GM19043 (cell line): ENCODE data around the gene FBXL16.

Source experiments
- ATAC-seq: cut with Tn5 transposase; IDR thresholded peaks from one replicate; pipeline ENCODE4 v1.9.1; 2021; ENCODE audit warnings: low read depth; ENCODE audit not compliant: unreplicated experiment

The FBXL16 gene

GRCh38 chr16:668519-669171 lies 37.0 kb downstream of the FBXL16 start:
- ATAC-seq: no peak

GRCh38 chr16:667780-668518 lies 37.7 kb downstream of the FBXL16 start, which contains the start of gene RHOT2:
TSS of gene RHOT2 (plus strand) at chr16:668132. CDS start at chr16:668200, 68 bp downstream.
- ATAC-seq: peak; percentile 91

GRCh38 chr16:667113-667779 lies 38.4 kb downstream of the FBXL16 start:
- ATAC-seq: no peak

GRCh38 chr16:666572-666971 lies 39.0 kb downstream of the FBXL16 start:
- ATAC-seq: no peak

- ATAC-seq: no peak
Measured at GRCh38 chr16:662597-662996, 43.0 kb downstream of the FBXL16 start.

GRCh38 chr16:662095-662494 lies 43.5 kb downstream of the FBXL16 start:
- ATAC-seq: no peak

GRCh38 chr16:661184-661821 lies 44.3 kb downstream of the FBXL16 start:
- no peak for ATAC-seq

- peak; percentile 57 for ATAC-seq
Measured at GRCh38 chr16:660459-661183, 45.0 kb downstream of the FBXL16 start.

GRCh38 chr16:660132-660458 lies 45.5 kb downstream of the FBXL16 start:
- no peak for ATAC-seq

- ATAC-seq: no peak
Measured at GRCh38 chr16:659618-660017, 46.0 kb downstream of the FBXL16 start.

- ATAC-seq: no peak
Measured at GRCh38 chr16:658679-659571, 46.7 kb downstream of the FBXL16 start.

- ATAC-seq: no peak
Measured at GRCh38 chr16:657487-657886, 48.1 kb downstream of the FBXL16 start.

- no peak for ATAC-seq
Measured at GRCh38 chr16:654034-654433, 51.6 kb downstream of the FBXL16 start.

GRCh38 chr16:652454-653305 lies 52.9 kb downstream of the FBXL16 start:
- no peak for ATAC-seq

GRCh38 chr16:651844-652243 lies 53.8 kb downstream of the FBXL16 start:
- ATAC-seq: no peak

- no peak for ATAC-seq
Measured at GRCh38 chr16:649631-650030, 56.0 kb downstream of the FBXL16 start.

GRCh38 chr16:648781-649589 lies 56.6 kb downstream of the FBXL16 start, which contains the start of gene WDR90:
TSS of gene WDR90 (plus strand) at chr16:649365. CDS start at chr16:649417, 52 bp downstream.
- ATAC-seq: peak; percentile 90
